ENCODE data around the gene P3R3URF. TPM values are rescaled to one million over a fixed set of nuclear protein-coding genes. Genes with fewer than 3 reads are reported as not detected.

P3R3URF gene
- total RNA-seq, 4 donors from 2014 or later: not detected

GRCh38 chr1:46158312-46159281, 17.7 kb downstream of the P3R3URF start:
- TF ChIP-seq CTCF (IDR thresholded peaks at IDR 0.05; ENCODE audit: low read depth): no peak

- TF ChIP-seq CTCF (IDR thresholded peaks at IDR 0.05; ENCODE audit: low read depth): no peak
Measured at GRCh38 chr1:46157916-46158311, 18.4 kb downstream of the P3R3URF start.

- no peak for TF ChIP-seq CTCF (IDR thresholded peaks at IDR 0.05; ENCODE audit: low read depth)
Measured at GRCh38 chr1:46153732-46154131, 22.6 kb downstream of the P3R3URF start.

- TF ChIP-seq CTCF (IDR thresholded peaks at IDR 0.05; ENCODE audit: low read depth): no peak
Measured at GRCh38 chr1:46153228-46153627, 23.1 kb downstream of the P3R3URF start.

GRCh38 chr1:46152016-46152415, 24.3 kb downstream of the P3R3URF start:
- TF ChIP-seq CTCF (IDR thresholded peaks at IDR 0.05; ENCODE audit: low read depth): no peak

- TF ChIP-seq CTCF (IDR thresholded peaks at IDR 0.05; ENCODE audit: low read depth): no peak
Measured at GRCh38 chr1:46150085-46150484, 26.2 kb downstream of the P3R3URF start.

- no peak for TF ChIP-seq CTCF (IDR thresholded peaks at IDR 0.05; ENCODE audit: low read depth)
Measured at GRCh38 chr1:46148318-46148717, 28.0 kb downstream of the P3R3URF start.
